Measurements from ENCODE around the gene LACTBL1. TPM values are rescaled to one million over a fixed set of nuclear protein-coding genes. Genes with fewer than 3 reads are reported as not detected.

LACTBL1 gene
- total and polyA plus RNA-seq, 4 donors: not detected

DNA sequence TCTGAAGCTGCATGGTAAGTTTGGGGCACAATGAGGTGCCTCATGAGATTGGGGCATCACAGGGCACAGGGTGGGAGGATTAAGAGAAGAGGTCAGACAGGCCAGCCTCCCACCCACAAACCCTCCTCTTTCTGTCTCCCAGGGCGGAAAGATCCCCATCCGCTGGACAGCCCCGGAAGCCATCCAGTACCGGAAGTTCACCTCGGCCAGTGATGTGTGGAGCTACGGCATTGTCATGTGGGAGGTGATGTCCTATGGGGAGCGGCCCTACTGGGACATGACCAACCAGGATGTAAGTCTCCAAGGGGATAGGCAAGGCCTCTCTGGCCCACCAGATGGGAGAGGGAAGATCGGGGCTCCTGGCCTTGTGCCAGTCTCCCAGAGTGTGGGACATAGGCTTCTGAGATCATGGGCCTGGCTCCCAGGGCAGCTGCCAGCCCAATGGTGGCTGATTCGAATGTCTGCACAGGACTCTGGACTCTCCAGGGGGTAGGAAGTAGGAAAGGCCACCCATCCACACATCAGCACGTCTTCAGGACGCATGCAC, 63.7 kb downstream of the LACTBL1 start:
- H3K36me3 ChIP-seq (ENCODE audit: control insufficient read depth in 4 of 4, insufficient read depth in 3 of 4, low read depth in 1 of 4, low read length in 3 of 4): no peaks in the 10 kb centered on the region
- no peaks in the 10 kb centered on the region for H3K4me1 ChIP-seq (ENCODE audit: control insufficient read depth in 4 of 4, insufficient read depth in 4 of 4, low read length in 3 of 4)
- H3K27ac ChIP-seq (ENCODE audit: low read depth in 1 of 2, low read length in 2 of 2): no peak overlapping the region
- TF ChIP-seq TAF1 (conservative IDR thresholded peaks at IDR 0.05) (no peak), RAD21 (IDR thresholded peaks at IDR 0.05) (no peak), FOXA1 (IDR thresholded peaks at IDR 0.05) (no peak), CTCF (IDR thresholded peaks at IDR 0.05; ENCODE audit: low read depth, low read length, missing input control) (no peak), GABPA (IDR thresholded peaks at IDR 0.05 in 1 of 2, conservative IDR thresholded peaks at IDR 0.05 in 1 of 2) (no peak), FOXA2 (IDR thresholded peaks at IDR 0.05) (no peak), EGR1 (IDR thresholded peaks at IDR 0.05; ENCODE audit: low read depth in 2 of 2) (no peak), JUND (IDR thresholded peaks at IDR 0.05) (no peak), YY1 (IDR thresholded peaks at IDR 0.05) (no peak), RXRA (IDR thresholded peaks at IDR 0.05) (no peak), HNF4G (IDR thresholded peaks at IDR 0.05) (no peak), HNF4A (conservative IDR thresholded peaks at IDR 0.05) (no peak), SP1 (IDR thresholded peaks at IDR 0.05) (no peak), MAX (IDR thresholded peaks at IDR 0.05) (no peak), NR2F2 (IDR thresholded peaks at IDR 0.05) (no peak)
- TF ChIP-seq, protein P1, sequence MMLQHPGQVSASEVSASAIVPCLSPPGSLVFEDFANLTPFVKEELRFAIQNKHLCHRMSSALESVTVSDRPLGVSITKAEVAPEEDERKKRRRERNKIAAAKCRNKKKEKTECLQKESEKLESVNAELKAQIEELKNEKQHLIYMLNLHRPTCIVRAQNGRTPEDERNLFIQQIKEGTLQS (IDR thresholded peaks at IDR 0.05): no peak
- TF ChIP-seq, protein P2, sequence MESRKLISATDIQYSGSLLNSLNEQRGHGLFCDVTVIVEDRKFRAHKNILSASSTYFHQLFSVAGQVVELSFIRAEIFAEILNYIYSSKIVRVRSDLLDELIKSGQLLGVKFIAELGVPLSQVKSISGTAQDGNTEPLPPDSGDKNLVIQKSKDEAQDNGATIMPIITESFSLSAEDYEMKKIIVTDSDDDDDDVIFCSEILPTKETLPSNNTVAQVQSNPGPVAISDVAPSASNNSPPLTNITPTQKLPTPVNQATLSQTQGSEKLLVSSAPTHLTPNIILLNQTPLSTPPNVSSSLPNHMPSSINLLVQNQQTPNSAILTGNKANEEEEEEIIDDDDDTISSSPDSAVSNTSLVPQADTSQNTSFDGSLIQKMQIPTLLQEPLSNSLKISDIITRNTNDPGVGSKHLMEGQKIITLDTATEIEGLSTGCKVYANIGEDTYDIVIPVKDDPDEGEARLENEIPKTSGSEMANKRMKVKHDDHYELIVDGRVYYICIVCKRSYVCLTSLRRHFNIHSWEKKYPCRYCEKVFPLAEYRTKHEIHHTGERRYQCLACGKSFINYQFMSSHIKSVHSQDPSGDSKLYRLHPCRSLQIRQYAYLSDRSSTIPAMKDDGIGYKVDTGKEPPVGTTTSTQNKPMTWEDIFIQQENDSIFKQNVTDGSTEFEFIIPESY (IDR thresholded peaks at IDR 0.05): no peak
- TF ChIP-seq, protein P3, sequence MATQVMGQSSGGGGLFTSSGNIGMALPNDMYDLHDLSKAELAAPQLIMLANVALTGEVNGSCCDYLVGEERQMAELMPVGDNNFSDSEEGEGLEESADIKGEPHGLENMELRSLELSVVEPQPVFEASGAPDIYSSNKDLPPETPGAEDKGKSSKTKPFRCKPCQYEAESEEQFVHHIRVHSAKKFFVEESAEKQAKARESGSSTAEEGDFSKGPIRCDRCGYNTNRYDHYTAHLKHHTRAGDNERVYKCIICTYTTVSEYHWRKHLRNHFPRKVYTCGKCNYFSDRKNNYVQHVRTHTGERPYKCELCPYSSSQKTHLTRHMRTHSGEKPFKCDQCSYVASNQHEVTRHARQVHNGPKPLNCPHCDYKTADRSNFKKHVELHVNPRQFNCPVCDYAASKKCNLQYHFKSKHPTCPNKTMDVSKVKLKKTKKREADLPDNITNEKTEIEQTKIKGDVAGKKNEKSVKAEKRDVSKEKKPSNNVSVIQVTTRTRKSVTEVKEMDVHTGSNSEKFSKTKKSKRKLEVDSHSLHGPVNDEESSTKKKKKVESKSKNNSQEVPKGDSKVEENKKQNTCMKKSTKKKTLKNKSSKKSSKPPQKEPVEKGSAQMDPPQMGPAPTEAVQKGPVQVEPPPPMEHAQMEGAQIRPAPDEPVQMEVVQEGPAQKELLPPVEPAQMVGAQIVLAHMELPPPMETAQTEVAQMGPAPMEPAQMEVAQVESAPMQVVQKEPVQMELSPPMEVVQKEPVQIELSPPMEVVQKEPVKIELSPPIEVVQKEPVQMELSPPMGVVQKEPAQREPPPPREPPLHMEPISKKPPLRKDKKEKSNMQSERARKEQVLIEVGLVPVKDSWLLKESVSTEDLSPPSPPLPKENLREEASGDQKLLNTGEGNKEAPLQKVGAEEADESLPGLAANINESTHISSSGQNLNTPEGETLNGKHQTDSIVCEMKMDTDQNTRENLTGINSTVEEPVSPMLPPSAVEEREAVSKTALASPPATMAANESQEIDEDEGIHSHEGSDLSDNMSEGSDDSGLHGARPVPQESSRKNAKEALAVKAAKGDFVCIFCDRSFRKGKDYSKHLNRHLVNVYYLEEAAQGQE (IDR thresholded peaks at IDR 0.05): no peak
- no peak overlapping the region for H3K9ac ChIP-seq (ENCODE audit: low read depth in 1 of 2, low read length in 2 of 2)
- H3K9me3 ChIP-seq (ENCODE audit: control insufficient read depth in 4 of 4, low read length in 3 of 4): no peaks in the 10 kb centered on the region
- H3K4me3 ChIP-seq (ENCODE audit: low read depth in 1 of 3, low read length in 3 of 3): no peak overlapping the region
- H3K27me3 ChIP-seq (ENCODE audit: control insufficient read depth in 4 of 4, insufficient read depth in 4 of 4, low read length in 3 of 4): peaks cover 0 to 2% (median 0%) of the 10 kb centered on the region in 4 donors
- no peak for DNase-seq (ENCODE audit: low spot score)
- WGBS: 91% methylated on average over 11 of the region's 11 CpGs
